Natural killer cell (primary cell): ENCODE data around the gene CERS6. TPM values are rescaled to one million over a fixed set of nuclear protein-coding genes. Genes with fewer than 3 reads are reported as not detected.

Experiments used
- ATAC-seq, 3 donors: fragments of 150-1000 bp in 2 of 3; fragments of 200-7000 bp in 1 of 3; cut with Tn5 transposase; 1 replicate in 1 of 3; 2 replicates in 2 of 3; pipeline ENCODE4 v1.10.0; 2021; ENCODE audit warnings: mild to moderate bottlenecking in 2 of 3, moderate library complexity in 2 of 3
- DNase-seq, 2 donors: peaks; one replicate each; pipeline versions ENCODE4 v3.0.0 to v3.0.0-alpha.2; 2013 to 2021; ENCODE audit warnings: mixed read lengths in 1 of 2
- H3K27ac ChIP-seq: one replicate; pipeline ENCODE4 v1.5.1; 2013; ENCODE audit warnings: mild to moderate bottlenecking, low read length
- H3K27me3 ChIP-seq: one replicate; pipeline ENCODE4 v1.6.1; 2013; ENCODE audit warnings: low read length; ENCODE audit not compliant: control insufficient read depth, insufficient read depth
- H3K36me3 ChIP-seq: one replicate; pipeline ENCODE4 v1.6.1; 2013; ENCODE audit warnings: low read length; ENCODE audit not compliant: control insufficient read depth, insufficient read depth
- H3K4me1 ChIP-seq: one replicate; pipeline ENCODE4 v1.6.1; 2013; ENCODE audit warnings: low read length; ENCODE audit not compliant: control insufficient read depth, insufficient read depth
- H3K4me3 ChIP-seq: one replicate; pipeline ENCODE4 v1.5.1; 2013; ENCODE audit warnings: low read length
- H3K9me3 ChIP-seq: one replicate; pipeline ENCODE4 v1.6.1; 2013; ENCODE audit warnings: low read length; ENCODE audit not compliant: control insufficient read depth, insufficient read depth
- H3K27ac Mint-ChIP-seq, 2 donors: one replicate each; pipeline ENCODE4 v1.8.0; 2022; ENCODE audit warnings: mild to moderate bottlenecking in 2 of 2, mixed read lengths in 2 of 2, moderate library complexity in 1 of 2
- H3K27me3 Mint-ChIP-seq, 2 donors: one replicate each; pipeline ENCODE4 v1.8.0; 2022; ENCODE audit warnings: low read depth in 2 of 2, mixed read lengths in 2 of 2
- H3K36me3 Mint-ChIP-seq: one replicate; pipeline ENCODE4 v1.8.0; 2022; ENCODE audit warnings: mixed read lengths
- H3K4me1 Mint-ChIP-seq, 2 donors: one replicate each; pipeline ENCODE4 v1.8.0; 2022; ENCODE audit warnings: mixed read lengths in 2 of 2
- H3K4me3 Mint-ChIP-seq: one replicate; pipeline ENCODE4 v1.8.0; 2022; ENCODE audit warnings: mild to moderate bottlenecking, moderate library complexity, mixed read lengths
- H3K9me3 Mint-ChIP-seq, 2 donors: one replicate each; pipeline ENCODE4 v1.8.0; 2022; ENCODE audit warnings: mixed read lengths in 2 of 2
- CTCF ChIP-seq: fragments of 200-600 bp; IDR thresholded peaks from one replicate; pipeline ENCODE4 v1.8.0; 2022; ENCODE audit warnings: antibody characterized with exemption
- WGBS: methylation state at CpG from one replicate; pipeline ENCODE4 v1.1.7; 2013; ENCODE audit warnings: missing lambda C conversion rate; ENCODE audit not compliant: insufficient coverage; 5-methylcytosine and 5-hydroxymethylcytosine counted together
- intact Hi-C: fragments of 100-400 bp; cut with micrococcal nuclease; formaldehyde crosslinking; loops from one replicate; pipeline ENCODE4 v1.14.2; 2022
- total RNA-seq, 4 donors: library from RNA; stranded (reverse); fragments of 120-200 nt in 1 of 4; gene quantifications; one replicate each; pipeline versions ENCODE4 v1.2.3 to v1.2.4, GENCODE V29; 2013 to 2022

CERS6 gene
- total RNA-seq, 3 donors from 2014 or later (not counting 1 experiment from before 2014, with no cell fraction given), result 9.1 to 13.5 (median 11.8) TPM

GRCh38 chr2:168708080-168708479, 252.0 kb downstream of the CERS6 start:
- TF ChIP-seq CTCF, result no peak
- H3K27ac Mint-ChIP-seq, result no peak overlapping the region
- no peaks in the 10 kb centered on the region for H3K36me3 Mint-ChIP-seq
- DNase-seq (no peak), ATAC-seq (no peak)
- Histone ChIP-seq H3K27me3 (no peaks in the 10 kb centered on the region), H3K4me3 (no peak overlapping the region), H3K9me3 (no peaks in the 10 kb centered on the region), H3K27ac (no peak overlapping the region), H3K4me1 (no peaks in the 10 kb centered on the region), H3K36me3 (no peaks in the 10 kb centered on the region)
- no peak overlapping the region for H3K4me3 Mint-ChIP-seq
- 100% methylated on average over 1 of the region's 1 CpG for WGBS
- intact Hi-C loops, result no loop called here
- H3K9me3 Mint-ChIP-seq, result no peaks in the 10 kb centered on the region
- no peaks in the 10 kb centered on the region for H3K27me3 Mint-ChIP-seq
- peaks cover 10 to 17% of the 10 kb centered on the region in 2 donors for H3K4me1 Mint-ChIP-seq

GRCh38 chr2:168710754-168711467, 254.8 kb downstream of the CERS6 start:
- Histone ChIP-seq H3K4me1 (no peaks in the 10 kb centered on the region), H3K27me3 (no peaks in the 10 kb centered on the region), H3K9me3 (no peaks in the 10 kb centered on the region), H3K36me3 (no peaks in the 10 kb centered on the region), H3K27ac (no peak overlapping the region), H3K4me3 (no peak overlapping the region)
- intact Hi-C loops, result no loop called here
- no peak for ATAC-seq
- Mint-ChIP-seq H3K36me3 (no peaks in the 10 kb centered on the region), H3K4me3 (no peak overlapping the region), H3K27ac (no peak overlapping the region), H3K9me3 (no peaks in the 10 kb centered on the region), H3K27me3 (no peaks in the 10 kb centered on the region), H3K4me1 (peaks cover 0 to 6% of the 10 kb centered on the region in 2 donors)
- TF ChIP-seq CTCF, result no peak
- DNase-seq, result no peak
- WGBS, result 91% methylated on average over 3 of the region's 4 CpGs

- Mint-ChIP-seq H3K36me3 (no peaks in the 10 kb centered on the region), H3K27ac (no peak overlapping the region), H3K9me3 (no peaks in the 10 kb centered on the region), H3K4me1 (peaks cover 1 to 10% of the 10 kb centered on the region in 2 donors), H3K4me3 (no peak overlapping the region), H3K27me3 (no peaks in the 10 kb centered on the region)
- TF ChIP-seq CTCF, result no peak
- intact Hi-C loops, result no loop called here
- Histone ChIP-seq H3K27me3 (no peaks in the 10 kb centered on the region), H3K9me3 (no peaks in the 10 kb centered on the region), H3K36me3 (no peaks in the 10 kb centered on the region), H3K27ac (no peak overlapping the region), H3K4me1 (no peaks in the 10 kb centered on the region), H3K4me3 (no peak overlapping the region)
- peak in 1 of 2 donors; percentile 9 for DNase-seq
- no peak for ATAC-seq
- WGBS, result 17% methylated on average over 1 of the region's 1 CpG
These were observed 256.0 kb downstream of the CERS6 start for GRCh38 chr2:168712053-168712452.

GRCh38 chr2:168713325-168713724, 257.3 kb downstream of the CERS6 start:
- Mint-ChIP-seq H3K36me3 (no peaks in the 10 kb centered on the region), H3K27me3 (no peaks in the 10 kb centered on the region), H3K4me3 (no peak overlapping the region), H3K4me1 (peaks cover 14 to 22% of the 10 kb centered on the region in 2 donors), H3K27ac (no peak overlapping the region), H3K9me3 (no peaks in the 10 kb centered on the region)
- H3K4me1 ChIP-seq, result peaks cover 4% of the 10 kb centered on the region
- no peaks in the 10 kb centered on the region for H3K36me3 ChIP-seq
- no peaks in the 10 kb centered on the region for H3K27me3 ChIP-seq
- intact Hi-C loops, result no loop called here
- DNase-seq, result no peak
- no peak overlapping the region for H3K4me3 ChIP-seq
- TF ChIP-seq CTCF, result no peak
- ATAC-seq, result no peak
- H3K27ac ChIP-seq, result no peak overlapping the region
- no peaks in the 10 kb centered on the region for H3K9me3 ChIP-seq
- no CpG with 5 or more reads among the region's 1 CpG for WGBS
